ENCODE results near the gene SUGP2.

SUGP2 gene

DNA sequence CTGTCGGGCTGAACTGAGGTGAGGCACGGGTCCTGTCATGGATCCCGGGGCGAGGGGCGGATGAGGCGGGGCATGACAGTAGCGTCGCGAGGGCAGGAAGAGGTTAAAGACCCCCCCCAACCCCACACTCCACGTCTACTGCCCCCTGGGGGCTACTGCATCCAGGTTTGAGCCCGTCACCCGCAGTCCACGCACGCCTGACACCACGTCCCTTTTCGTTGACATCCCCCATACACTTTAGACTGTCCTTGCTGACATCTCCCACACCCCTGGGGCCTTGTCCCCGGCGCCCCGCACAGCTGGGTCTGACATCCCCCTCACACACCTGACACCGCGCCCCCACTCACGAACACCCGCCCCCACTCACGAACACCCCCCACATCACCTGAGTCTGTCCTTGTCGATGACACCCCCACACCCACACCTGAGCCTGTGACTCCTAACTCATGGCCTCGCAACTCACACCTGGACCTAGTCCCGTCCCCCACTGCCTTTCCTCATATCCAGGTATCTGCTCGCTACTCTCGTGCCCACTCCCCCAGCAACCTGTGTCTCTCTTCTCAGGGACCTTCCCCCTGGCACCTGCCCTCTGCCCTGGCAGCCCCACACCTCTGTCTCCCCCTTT is 30.9 kb upstream of the SUGP2 start:
- peak overlapping the region; percentile 54 to 94 for H3K27ac ChIP-seq
- H3K4me3 ChIP-seq, result peak overlapping the region; percentile 100
- no peak for DNase-seq (ENCODE audit: low spot score)
- TF ChIP-seq CTCF (IDR thresholded peaks at IDR 0.05), result no peak

GRCh38 chr19:19063183-19064097 is 30.1 kb upstream of the SUGP2 start, which contains the start of gene SLC25A42:
Gene SLC25A42, plus strand, starts transcription at chr19:19063994. Its CDS starts 32,131 bp downstream, at chr19:19096125.
- Histone ChIP-seq H3K4me3 (peak within 1 kb of the TSS; percentile 100), H3K27ac (peak within 1 kb of the TSS; percentile 56 to 94)
- TF ChIP-seq CTCF (IDR thresholded peaks at IDR 0.05), result no peak
- DNase-seq (ENCODE audit: low spot score), result peak; percentile 100

DNA sequence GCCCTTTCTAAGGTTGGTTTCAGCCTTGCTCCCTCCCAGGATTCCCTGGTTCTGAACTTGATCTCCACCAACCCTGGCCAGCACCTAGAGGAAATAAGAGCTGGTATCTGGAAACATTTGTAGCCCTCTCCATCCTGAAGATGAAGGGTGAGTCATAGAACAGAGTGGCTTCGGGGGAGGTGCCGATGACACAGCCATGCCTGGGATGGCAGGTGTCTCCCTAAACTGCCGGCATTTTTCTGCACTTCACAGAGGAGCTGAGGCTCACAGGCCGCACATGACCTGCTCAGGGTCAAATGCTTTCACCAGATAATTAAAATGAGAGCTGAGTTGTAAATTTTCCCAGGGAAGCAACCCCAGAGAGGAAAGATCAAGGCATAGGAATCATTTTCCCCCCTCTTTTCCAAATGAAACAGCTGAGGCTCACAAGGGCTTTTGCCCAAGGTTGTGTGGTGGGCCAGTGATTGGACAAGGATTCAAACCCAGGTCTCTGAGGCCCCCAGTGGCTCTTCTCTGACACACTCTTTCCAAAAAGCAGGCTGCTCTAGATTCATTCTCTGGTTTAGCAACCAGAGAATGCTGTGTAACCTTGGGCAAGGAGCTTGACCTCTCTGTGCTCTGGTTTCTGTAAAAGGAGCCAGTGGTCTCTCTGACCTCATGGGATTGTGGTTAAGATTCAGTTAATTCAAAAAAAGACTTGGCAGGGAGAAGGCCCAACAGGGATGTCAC is 29.3 kb upstream of the SUGP2 start:
- DNase-seq (ENCODE audit: low spot score), result no peak
- peak overlapping the region; percentile 56 to 83 for H3K27ac ChIP-seq

GRCh38 chr19:19061506-19061905 is 28.2 kb upstream of the SUGP2 start:
- no peak for TF ChIP-seq CTCF (IDR thresholded peaks at IDR 0.05)
- no peak for DNase-seq (ENCODE audit: low spot score)
- Histone ChIP-seq H3K4me3 (no peak overlapping the region), H3K27ac (no peak overlapping the region)

More for the DNA sequence above, 29.3 kb upstream of the SUGP2 start:
- no peak for TF ChIP-seq CTCF (IDR thresholded peaks at IDR 0.05)
- H3K4me3 ChIP-seq, result peak overlapping the region; percentile 72

DNA sequence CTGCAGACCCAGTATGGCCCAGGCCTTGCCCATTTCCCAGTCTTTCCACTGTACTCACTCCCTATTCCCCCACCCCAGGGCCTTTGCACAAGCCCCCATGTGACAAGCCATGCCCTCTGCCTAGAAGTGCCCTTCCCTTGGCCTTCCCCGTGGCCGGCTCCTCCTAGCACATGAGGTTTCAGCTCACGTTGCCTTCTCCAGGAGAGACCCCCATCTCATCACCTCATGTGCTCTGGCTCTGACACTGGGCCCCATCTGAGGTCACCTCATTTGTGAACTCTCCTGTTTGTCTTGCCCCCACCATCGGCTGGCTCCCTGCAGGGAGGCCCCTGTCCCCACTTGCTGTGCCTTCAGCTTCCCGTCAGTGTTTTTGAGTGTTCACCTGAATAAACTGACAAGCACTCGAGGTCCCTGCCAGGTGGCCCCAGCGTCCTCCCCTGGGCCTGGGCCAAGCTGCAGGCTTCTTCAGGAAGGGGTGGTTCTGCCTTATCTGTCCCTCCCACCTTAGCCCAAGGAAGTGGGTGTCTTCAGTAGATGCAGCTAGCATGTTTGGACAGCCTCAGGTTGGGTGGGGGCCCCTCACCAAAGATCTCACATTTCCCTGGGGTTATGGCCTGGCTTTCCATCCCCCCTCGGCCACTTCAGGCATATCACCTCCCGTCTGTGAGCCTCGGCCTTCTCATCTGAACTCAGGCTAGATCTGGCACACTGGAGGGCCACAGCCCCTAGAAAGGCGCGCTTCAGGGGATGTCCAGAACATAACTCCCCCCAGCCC is 26.7 kb upstream of the SUGP2 start:
- Histone ChIP-seq H3K4me3 (no peak overlapping the region), H3K27ac (no peak overlapping the region)
- no peak for DNase-seq (ENCODE audit: low spot score)
- no peak for TF ChIP-seq CTCF (IDR thresholded peaks at IDR 0.05)

GRCh38 chr19:19059018-19059836 is 25.9 kb upstream of the SUGP2 start:
- H3K4me3 ChIP-seq, result no peak overlapping the region
- DNase-seq (ENCODE audit: low spot score), result no peak
- H3K27ac ChIP-seq, result no peak overlapping the region
- TF ChIP-seq CTCF (IDR thresholded peaks at IDR 0.05), result no peak

Data from coronary artery (tissue), 2 donors.